Heart left ventricle (tissue), 13 donors: ENCODE results near the gene FSD1.

ENCODE experiments used
- POLR2A ChIP-seq, 2 donors: fragments of 450-650 bp; IDR thresholded peaks; one replicate each; pipeline ENCODE4 v1.6.1; 2017; ENCODE audit warnings: antibody characterized with exemption in 2 of 2, mild to moderate bottlenecking in 2 of 2, moderate library complexity in 2 of 2
- TF ChIP-seq, protein P1 (sequence below), 12 donors: fragments of 200-600 bp; sonication (generic) in 4 of 12; IDR thresholded peaks; one replicate each; pipeline versions ENCODE4 v1.5.0 to v1.8.0; 2018 to 2022; ENCODE audit warnings: antibody characterized with exemption in 12 of 12, mild to moderate bottlenecking in 5 of 12
- donor health status: ischemic (EF 13 %, LVEDD 7.1; RV severe dilation, severe dysfunction).
- donor health status: DM: no; HTN: yes; CAD: no.
- donor health status: DM: no; HTN: no; CAD: no.
- donor health status: ischemic (EF 25% LVEDD 6.9; RV normal size, moderate dysfunction).
- donor health status: ischemic (EF 25% LVEDD 5.7; RV mildly dilated, moderate dysfunction).
- donor health status: ischemic (EF 35%, LVEDD 5.7; RV mildly dilated, moderate dysfunction).
- donor health status: nonischemic (EF 11% LVEDD 7.7; RV severe dilation, severe dysfunction).
- donor health status: DM: yes; HTN: yes; CAD: no.
- donor health status: PGD.
- donor health status: ischemic (EF 29% LVEDD 5.4; RV normal size, mild dysfunction).
- donor health status: nonischemic (EF 23%, LVEDD 6.1; RV moderate dilation, normal function).

DNA sequence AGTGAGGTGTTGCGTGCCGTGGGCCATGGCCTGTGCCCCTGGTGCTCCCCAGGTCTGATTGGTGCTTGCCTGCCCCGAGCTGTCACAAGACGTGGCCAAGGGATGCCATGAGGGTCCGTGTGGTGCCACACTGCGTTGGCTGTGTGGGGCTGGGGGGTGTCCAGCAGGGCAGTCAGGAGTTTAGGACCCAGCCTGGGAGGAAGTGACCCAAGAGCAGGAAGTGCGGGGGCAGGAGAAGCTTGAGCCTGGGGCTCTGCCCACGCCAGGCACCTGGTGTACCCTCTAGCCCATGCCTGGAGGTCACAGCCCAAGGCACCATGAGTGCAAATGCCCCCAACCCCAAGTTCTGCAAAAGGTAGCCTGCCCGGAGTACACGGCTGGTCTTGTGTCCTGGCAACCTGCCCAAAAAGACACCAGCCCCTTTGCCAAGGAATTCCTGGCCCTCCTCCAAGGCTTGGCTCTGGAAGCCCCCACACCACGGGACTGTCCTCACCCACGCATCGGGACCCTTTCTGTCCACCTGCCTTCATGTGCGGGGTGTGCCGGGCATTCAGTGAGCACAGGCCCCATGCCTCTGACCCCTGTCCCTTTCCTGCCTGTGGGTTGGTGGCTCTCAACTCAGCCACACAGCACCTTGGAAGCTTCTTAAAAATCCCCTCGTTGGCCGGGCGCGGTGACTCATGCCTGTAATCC is 63.9 kb downstream of the FSD1 start:
- TF ChIP-seq, protein P1, sequence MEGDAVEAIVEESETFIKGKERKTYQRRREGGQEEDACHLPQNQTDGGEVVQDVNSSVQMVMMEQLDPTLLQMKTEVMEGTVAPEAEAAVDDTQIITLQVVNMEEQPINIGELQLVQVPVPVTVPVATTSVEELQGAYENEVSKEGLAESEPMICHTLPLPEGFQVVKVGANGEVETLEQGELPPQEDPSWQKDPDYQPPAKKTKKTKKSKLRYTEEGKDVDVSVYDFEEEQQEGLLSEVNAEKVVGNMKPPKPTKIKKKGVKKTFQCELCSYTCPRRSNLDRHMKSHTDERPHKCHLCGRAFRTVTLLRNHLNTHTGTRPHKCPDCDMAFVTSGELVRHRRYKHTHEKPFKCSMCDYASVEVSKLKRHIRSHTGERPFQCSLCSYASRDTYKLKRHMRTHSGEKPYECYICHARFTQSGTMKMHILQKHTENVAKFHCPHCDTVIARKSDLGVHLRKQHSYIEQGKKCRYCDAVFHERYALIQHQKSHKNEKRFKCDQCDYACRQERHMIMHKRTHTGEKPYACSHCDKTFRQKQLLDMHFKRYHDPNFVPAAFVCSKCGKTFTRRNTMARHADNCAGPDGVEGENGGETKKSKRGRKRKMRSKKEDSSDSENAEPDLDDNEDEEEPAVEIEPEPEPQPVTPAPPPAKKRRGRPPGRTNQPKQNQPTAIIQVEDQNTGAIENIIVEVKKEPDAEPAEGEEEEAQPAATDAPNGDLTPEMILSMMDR (IDR thresholded peaks at IDR 0.05) = no peak
- no peak for TF ChIP-seq POLR2A (IDR thresholded peaks at IDR 0.05)
